Measurements from ENCODE around the gene ARSB.

DNA sequence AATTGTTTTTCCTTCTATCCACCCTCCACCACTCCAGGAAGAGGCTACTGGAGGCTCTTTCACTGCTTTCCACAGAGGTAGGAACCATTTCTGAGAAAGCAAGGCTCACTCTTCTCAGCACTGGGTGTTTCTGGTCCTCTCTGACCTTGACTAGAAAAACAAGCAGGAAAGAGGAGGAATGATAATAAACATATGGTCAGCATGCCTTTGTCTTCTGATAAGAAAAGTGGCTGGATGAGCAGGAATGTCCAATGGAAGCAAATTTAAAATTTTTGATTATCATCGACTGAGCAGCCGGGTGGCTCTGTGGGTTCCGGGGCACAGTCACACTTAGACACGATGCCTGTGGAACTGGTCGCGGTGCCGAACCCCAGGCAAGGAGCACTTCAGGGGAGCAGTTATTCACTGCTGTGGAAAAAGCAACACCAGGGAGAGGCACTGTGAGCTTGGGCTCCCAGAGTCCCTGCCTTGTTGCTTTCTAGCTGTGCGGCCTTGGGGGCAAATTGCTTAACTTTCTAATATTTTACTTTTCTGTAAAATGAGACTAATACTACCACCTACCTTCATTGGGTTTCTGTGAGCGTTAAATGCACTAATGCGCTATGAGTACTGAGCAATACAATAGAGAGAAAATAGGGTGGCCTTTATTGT is 179.5 kb downstream of the ARSB start:
- no peak for TF ChIP-seq EZH2 (IDR thresholded peaks at IDR 0.05; ENCODE audit: borderline replicate concordance, control insufficient read depth, low read depth, low read length)
- no peak for TF ChIP-seq RFX5 (IDR thresholded peaks at IDR 0.05; ENCODE audit: low read depth, low read length)
- no peak for TF ChIP-seq ZNF274 (IDR thresholded peaks at IDR 0.05; ENCODE audit: insufficient read depth, insufficient read length)
- no peak for TF ChIP-seq NR2C1 (IDR thresholded peaks at IDR 0.05)
- TF ChIP-seq RUNX3 (IDR thresholded peaks at IDR 0.05; ENCODE audit: low read length) = no peak

All from GM12878 (cell line).